WTC11 (cell line): ENCODE measurements around the gene CDKL5. TPM values are rescaled to one million over a fixed set of nuclear protein-coding genes. Genes with fewer than 3 reads are reported as not detected.

Experiments used
- ATAC-seq: fragments of 200-7000 bp; cut with Tn5 transposase; 2 replicates; pipeline ENCODE4 v1.10.0; 2021; ENCODE audit warnings: mild to moderate bottlenecking, moderate library complexity
- CTCF ChIA-PET: fragments of 300-600 bp; sonication (Branson Sonifier 250); formaldehyde crosslinking; loops from one replicate; lab custom pipeline; 2021; ENCODE audit warnings: antibody characterized with exemption; lab: Charles Lee
- POLR2A ChIA-PET: fragments of 350-600 bp; sonication (Branson Sonifier 250); formaldehyde crosslinking; loops from one replicate; lab custom pipeline; 2021; ENCODE audit warnings: antibody characterized with exemption; lab: Charles Lee
- DNase-seq: peaks from one replicate; pipeline ENCODE4 v3.0.0; 2021; ENCODE audit warnings: low spot score
- H3K27ac Mint-ChIP-seq: 2 replicates; pipeline ENCODE4 v1.8.0; 2021; ENCODE audit warnings: mixed read lengths
- H3K27me3 Mint-ChIP-seq: 2 replicates; pipeline ENCODE4 v1.8.0; 2021; ENCODE audit warnings: low read depth, mild to moderate bottlenecking, moderate library complexity, mixed read lengths
- H3K36me3 Mint-ChIP-seq: 2 replicates; pipeline ENCODE4 v1.8.0; 2021; ENCODE audit warnings: mixed read lengths
- H3K4me1 Mint-ChIP-seq: 2 replicates; pipeline ENCODE4 v1.8.0; 2022; ENCODE audit warnings: mixed read lengths
- H3K4me3 Mint-ChIP-seq: 2 replicates; pipeline ENCODE4 v1.8.0; 2021; ENCODE audit warnings: mild to moderate bottlenecking, moderate library complexity, mixed read lengths
- H3K9me3 Mint-ChIP-seq: 2 replicates; pipeline ENCODE4 v1.8.0; 2021; ENCODE audit warnings: mixed read lengths
- AFF4 ChIP-seq: sonication (generic); formaldehyde crosslinking; IDR thresholded peaks from 2 replicates; pipeline ENCODE4 v1.8.1; 2023; ENCODE audit warnings: mild to moderate bottlenecking, missing genetic modification reagents, borderline replicate concordance
- E2F1 ChIP-seq: sonication (generic); formaldehyde crosslinking; IDR thresholded peaks from 2 replicates; pipeline ENCODE4 v1.8.0; 2022; ENCODE audit warnings: mild to moderate bottlenecking, missing genetic modification reagents
- E2F4 ChIP-seq: sonication (generic); formaldehyde crosslinking; IDR thresholded peaks from 2 replicates; pipeline ENCODE4 v1.8.1; 2022; ENCODE audit warnings: low read depth, mild to moderate bottlenecking, moderate library complexity, missing genetic modification reagents, borderline replicate concordance
- EMX1 ChIP-seq: fragments of 250-450 bp; sonication (Bioruptor Pico); IDR thresholded peaks from 2 replicates; pipeline ENCODE4 v1.8.0; 2021; ENCODE audit warnings: mild to moderate bottlenecking
- HMGXB4 ChIP-seq: sonication (generic); formaldehyde crosslinking; IDR thresholded peaks from 2 replicates; pipeline ENCODE4 v1.8.1; 2023; ENCODE audit warnings: mild to moderate bottlenecking, moderate library complexity, missing genetic modification reagents
- NFE2L1 ChIP-seq: sonication (generic); formaldehyde crosslinking; IDR thresholded peaks from 2 replicates; pipeline ENCODE4 v1.8.1; 2023; ENCODE audit warnings: missing genetic modification reagents
- NR3C1 ChIP-seq: sonication (generic); formaldehyde crosslinking; conservative IDR thresholded peaks from 2 replicates; pipeline ENCODE4 v1.8.1; 2023; ENCODE audit warnings: low read depth, mild to moderate bottlenecking, missing genetic modification reagents
- PRRX2 ChIP-seq: fragments of 250-450 bp; sonication (Bioruptor Pico); IDR thresholded peaks from 2 replicates; pipeline ENCODE4 v1.8.0; 2021; ENCODE audit warnings: mild to moderate bottlenecking
- STAT6 ChIP-seq: sonication (generic); formaldehyde crosslinking; conservative IDR thresholded peaks from 2 replicates; pipeline ENCODE4 v1.8.1; 2023; ENCODE audit warnings: mild to moderate bottlenecking, low read depth, missing genetic modification reagents, moderate library complexity
- ZMAT4 ChIP-seq: fragments of 250-450 bp; sonication (Bioruptor Pico); IDR thresholded peaks from 2 replicates; pipeline ENCODE4 v1.9.0; 2021; ENCODE audit warnings: mild to moderate bottlenecking
- ZNF138 ChIP-seq: sonication (generic); formaldehyde crosslinking; conservative IDR thresholded peaks from 2 replicates; pipeline ENCODE4 v1.8.1; 2022; ENCODE audit warnings: mild to moderate bottlenecking, moderate library complexity, missing genetic modification reagents
- ZNF423 ChIP-seq: fragments of 250-450 bp; sonication (Bioruptor Pico); IDR thresholded peaks from 2 replicates; pipeline ENCODE4 v2.1.2; 2022; ENCODE audit warnings: mild to moderate bottlenecking, moderate library complexity
- ZNF425 ChIP-seq: fragments of 250-450 bp; sonication (Bioruptor Pico); conservative IDR thresholded peaks from 2 replicates; pipeline ENCODE4 v1.9.0; 2021; ENCODE audit warnings: mild to moderate bottlenecking
- ZNF512 ChIP-seq: sonication (generic); formaldehyde crosslinking; IDR thresholded peaks from 2 replicates; pipeline ENCODE4 v1.8.1; 2022; ENCODE audit warnings: missing genetic modification reagents, borderline replicate concordance
- total RNA-seq: library from RNA; stranded (reverse); gene quantifications from 3 replicates; pipeline ENCODE4 v1.2.3, GENCODE V29; 2021

Gene CDKL5
- total RNA-seq, 1 experiment from 2014 or later = 13.6 TPM

GRCh38 chrX:18687856-18688495, 262.6 kb downstream of the CDKL5 start (continued):
- TF ChIP-seq E2F4 (CRISPR knock-in tag) (no peak), HMGXB4 (CRISPR knock-in tag) (no peak)

GRCh38 chrX:18691431-18691830, 266.0 kb downstream of the CDKL5 start:
- TF ChIP-seq ZNF138 (CRISPR knock-in tag) (no peak), E2F1 (CRISPR knock-in tag) (no peak), ZNF425 (CRISPR knock-in tag) (no peak), ZNF423 (no peak), PRRX2 (no peak)
- POLR2A ChIA-PET = no interaction called here
- ATAC-seq = no peak

GRCh38 chrX:18692541-18692940, 267.1 kb downstream of the CDKL5 start:
- CTCF ChIA-PET = interaction anchor here (0.7 kb wide), 1 partner anchor 16 kb away, joined by 3 read pairs; no protein-coding TSS in a partner anchor
- Mint-ChIP-seq H3K4me1 (no peaks in the 10 kb centered on the region), H3K9me3 (peaks cover 9% of the 10 kb centered on the region), H3K27ac (no peak overlapping the region), H3K27me3 (no peaks in the 10 kb centered on the region; the same call in 1 of the 2 replicates), H3K36me3 (no peaks in the 10 kb centered on the region), H3K4me3 (no peak overlapping the region)
- DNase-seq = no peak
- TF ChIP-seq STAT6 (CRISPR knock-in tag) (no peak), NFE2L1 (no peak), ZNF512 (CRISPR knock-in tag) (no peak), HMGXB4 (CRISPR knock-in tag) (no peak), NR3C1 (no peak), ZMAT4 (CRISPR knock-in tag) (no peak), EMX1 (CRISPR knock-in tag) (no peak), AFF4 (CRISPR knock-in tag) (no peak), ZNF423 (no peak)
- no peak for ATAC-seq
- POLR2A ChIA-PET = no interaction called here

More at GRCh38 chrX:18691431-18691830, 266.0 kb downstream of the CDKL5 start:
- H3K4me3 Mint-ChIP-seq = no peak overlapping the region
- no peaks in the 10 kb centered on the region for H3K27me3 Mint-ChIP-seq
- DNase-seq = no peak
- peaks cover 9% of the 10 kb centered on the region for H3K9me3 Mint-ChIP-seq
- H3K27ac Mint-ChIP-seq = no peak overlapping the region
- CTCF ChIA-PET = no interaction called here
- H3K4me1 Mint-ChIP-seq = peaks cover under 1% of the 10 kb centered on the region; the same call in 1 of the 2 replicates
- H3K36me3 Mint-ChIP-seq = no peaks in the 10 kb centered on the region
